ENCODE data around the gene MSMO1.
"Not testable (repeated sequence)": the region's sequence is repeated elsewhere in the genome, so short reads cannot be mapped to it uniquely, and the experiment has no call there.

Gene MSMO1

DNA sequence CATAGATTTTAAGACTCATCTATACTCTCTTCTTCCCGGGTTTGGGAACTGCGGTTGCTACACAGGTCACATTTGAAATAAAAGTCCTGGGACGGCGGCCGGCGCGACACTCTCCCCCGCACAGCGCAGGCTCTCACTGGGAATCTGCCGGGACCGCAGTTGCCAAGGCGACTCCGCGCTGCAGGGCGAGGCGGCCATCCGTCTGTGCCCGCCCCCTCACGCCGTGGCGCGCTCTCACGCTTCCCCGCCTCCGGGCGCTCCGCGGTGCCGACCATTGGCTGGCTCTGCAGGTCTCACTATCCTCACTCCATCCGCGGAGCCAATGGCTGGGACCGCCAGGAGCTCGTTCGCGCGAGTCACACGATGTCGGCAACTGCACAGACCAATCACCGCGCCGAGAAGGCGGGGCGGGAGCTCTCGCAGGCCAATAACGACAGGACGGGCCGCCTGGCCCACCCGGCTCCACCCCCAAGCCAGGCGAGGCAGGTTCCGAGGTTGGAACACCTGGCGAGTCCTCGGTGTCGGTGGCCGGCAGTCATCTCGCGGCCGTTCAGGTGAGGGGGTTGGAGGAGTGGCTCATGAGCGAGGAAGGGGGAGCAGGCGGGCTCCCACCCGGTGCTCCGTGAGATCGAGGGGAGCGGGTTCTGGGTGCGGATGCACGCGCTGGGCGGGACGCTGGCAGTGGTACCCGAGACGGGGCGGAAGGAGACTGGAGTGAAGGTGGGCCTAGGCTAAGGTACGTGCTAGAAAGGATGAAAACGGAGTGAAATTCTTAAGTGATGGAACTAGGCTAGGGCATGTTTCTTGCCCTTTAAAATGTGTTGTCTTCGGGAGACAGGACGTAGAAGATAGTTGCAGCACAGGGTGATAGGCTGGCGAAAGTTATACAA is at the start of gene MSMO1:
Gene MSMO1, plus strand, starts transcription at position 459 of the 890 bp plus-strand sequence. CDS start 5,702 bp downstream, outside the sequence.
- peak; percentile 99 for DNase-seq

DNA sequence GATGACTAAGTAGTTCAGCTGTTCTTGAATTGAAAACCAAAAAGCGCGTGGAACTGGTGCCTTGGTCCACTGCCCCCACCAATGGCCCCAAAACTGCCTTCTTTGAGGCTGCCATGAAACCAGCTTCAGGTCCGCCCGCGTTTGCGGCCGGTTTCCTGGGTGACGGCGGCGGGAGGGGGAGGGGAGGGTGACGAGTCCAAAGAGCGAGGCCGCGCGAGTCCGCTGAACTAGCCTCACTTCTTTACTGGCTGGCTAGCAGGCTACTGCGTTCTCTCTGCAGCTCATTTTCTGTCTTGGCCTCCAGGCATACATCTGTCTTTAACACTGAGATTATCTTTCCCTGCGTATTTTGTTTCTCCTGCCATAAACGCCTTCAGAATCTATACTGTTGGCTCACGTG is 47.9 kb upstream of the MSMO1 start:
- DNase-seq, result not testable (repeated sequence)

DNA sequence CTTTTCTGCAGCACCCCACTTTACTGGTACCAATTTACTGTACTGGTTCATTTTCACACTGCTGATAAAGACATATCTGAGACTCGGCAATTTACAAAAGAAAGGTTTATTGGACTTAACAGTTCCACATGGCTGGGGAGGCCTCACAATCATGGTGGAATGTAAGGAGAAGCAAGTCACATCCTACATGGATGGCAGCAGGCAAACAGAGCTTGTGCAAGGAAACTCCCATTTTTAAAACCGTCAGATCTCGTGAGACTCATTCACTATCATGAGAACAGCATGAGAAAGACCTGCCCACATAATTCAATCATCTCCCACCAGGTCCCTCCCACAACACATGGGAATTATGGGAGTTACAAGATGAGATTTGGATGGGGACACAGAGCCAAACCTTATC is 42.8 kb upstream of the MSMO1 start:
- DNase-seq, result not testable (repeated sequence)

DNA sequence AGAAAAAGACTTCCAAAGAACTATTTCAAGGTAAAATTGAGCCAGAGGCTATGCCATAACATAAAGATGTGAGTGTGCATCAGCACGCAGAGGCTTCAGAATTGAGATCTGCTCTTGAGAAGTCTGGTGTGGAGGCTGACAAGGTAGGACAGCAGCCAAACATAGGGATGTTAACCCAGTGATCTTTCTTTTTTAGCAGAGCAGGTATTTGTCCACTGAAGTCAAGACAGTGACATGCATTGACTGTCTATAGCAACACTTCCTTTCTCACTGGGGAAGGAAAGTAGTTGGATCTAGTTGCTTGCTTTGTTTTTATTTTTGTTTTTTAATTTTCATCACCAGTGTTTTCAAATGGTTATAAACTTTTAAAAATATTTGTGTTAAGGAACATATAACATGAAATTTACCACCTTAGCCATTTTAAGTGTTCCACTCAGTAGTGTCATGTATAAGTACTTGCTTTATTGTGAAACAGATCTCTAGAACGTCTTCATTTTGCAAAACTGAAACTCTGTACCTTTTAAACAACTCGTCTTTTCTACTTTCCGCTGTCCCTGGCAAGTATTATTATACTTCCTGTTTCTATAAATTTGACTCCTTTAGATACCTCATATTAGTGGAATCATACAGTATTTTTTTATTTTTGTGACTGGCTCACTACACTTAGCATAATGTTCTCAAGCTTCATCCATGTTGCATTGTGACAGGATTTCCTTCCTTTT is 40.7 kb upstream of the MSMO1 start:
- not testable (repeated sequence) for DNase-seq

DNA sequence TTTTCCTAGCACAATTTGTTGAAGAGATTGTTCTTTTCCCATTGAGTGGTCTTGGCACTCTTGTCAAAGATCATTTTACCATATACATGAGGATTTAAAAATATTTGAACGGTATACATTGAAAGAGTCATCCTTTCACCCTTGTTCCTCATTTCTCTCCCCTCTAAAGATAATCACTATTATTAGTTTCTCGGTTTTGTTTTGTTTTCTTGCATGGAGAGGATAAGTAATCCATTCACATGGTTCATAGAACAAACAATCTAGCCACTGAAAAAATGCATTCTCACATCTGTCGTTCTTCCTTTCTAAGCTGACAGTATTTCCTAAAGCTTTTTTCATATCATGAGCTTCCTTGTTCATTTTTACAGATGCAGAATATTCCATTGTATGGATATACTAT is 39.2 kb upstream of the MSMO1 start:
- DNase-seq, result no peak

DNA sequence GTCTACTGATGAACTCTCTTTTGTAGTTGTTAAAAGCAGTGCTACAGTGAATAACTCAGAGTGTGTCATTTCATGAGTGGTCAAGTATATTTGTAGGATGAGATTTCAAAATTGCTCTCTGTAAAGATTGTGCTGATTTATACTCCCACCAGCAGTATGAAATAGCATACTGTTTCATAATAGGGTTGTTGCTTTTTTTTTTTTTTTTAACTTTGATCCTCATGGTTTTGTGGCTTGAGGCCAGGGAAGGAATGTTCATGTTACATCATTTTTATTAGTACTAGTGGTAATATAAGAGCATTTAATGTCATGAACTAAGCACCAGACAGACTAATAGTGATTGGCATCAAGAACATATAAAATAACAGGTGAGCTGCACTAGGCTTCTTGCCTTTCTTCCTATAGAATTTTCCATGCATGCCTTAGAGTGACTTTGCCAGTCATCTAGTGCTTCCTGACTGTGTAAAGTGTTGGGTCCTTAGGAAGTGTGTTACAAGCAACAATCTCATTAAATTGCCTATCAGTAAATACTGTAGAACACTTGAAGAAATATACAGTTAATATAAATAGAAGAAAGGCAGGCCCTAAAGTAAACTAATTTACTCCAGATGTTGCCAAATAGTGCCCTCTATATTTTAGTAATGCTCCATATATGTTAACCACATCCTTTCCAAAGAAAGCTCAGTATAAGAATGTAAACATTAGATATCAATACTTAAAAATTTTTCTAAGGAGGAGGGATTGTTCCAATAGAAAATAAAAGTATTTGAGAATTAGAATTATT is 38.6 kb upstream of the MSMO1 start:
- DNase-seq, result peak; percentile 21

DNA sequence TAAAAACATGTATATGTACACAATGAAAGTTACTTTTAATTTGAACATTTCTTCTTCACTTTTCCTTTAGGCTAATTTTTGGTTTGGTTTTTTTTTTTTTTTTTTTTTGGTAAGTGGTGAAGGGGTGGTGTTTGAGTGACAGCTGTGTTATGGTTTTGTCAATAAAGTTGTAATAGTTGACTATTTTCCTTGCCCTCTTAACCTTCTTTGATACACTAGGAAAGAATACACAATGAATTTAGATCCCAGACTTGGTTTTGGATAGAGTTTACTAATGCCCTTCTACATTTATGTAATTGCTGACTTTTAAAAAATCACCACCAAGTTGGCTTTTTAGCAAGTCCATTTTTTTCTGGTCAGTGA is 38.1 kb upstream of the MSMO1 start:
- DNase-seq, result no peak

DNA sequence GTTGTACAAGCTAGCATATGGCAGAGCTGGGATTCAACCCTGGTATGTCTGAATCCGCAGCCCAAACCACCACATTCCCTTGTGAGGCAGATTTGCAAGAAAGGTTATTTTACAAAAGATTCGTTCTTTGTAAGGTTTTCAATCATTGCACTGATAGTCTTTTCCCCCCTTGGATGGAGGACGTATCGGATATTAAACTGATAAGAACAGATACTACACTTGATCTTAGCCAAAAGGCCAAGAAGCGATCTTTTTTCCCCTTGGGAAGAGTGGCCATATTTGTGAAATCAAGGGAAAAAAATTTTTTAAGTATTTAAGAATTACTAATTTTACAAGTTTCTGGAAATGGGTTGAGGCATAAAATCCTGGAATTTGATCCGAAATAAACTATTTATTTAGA is 34.4 kb upstream of the MSMO1 start:
- no peak for DNase-seq

DNA sequence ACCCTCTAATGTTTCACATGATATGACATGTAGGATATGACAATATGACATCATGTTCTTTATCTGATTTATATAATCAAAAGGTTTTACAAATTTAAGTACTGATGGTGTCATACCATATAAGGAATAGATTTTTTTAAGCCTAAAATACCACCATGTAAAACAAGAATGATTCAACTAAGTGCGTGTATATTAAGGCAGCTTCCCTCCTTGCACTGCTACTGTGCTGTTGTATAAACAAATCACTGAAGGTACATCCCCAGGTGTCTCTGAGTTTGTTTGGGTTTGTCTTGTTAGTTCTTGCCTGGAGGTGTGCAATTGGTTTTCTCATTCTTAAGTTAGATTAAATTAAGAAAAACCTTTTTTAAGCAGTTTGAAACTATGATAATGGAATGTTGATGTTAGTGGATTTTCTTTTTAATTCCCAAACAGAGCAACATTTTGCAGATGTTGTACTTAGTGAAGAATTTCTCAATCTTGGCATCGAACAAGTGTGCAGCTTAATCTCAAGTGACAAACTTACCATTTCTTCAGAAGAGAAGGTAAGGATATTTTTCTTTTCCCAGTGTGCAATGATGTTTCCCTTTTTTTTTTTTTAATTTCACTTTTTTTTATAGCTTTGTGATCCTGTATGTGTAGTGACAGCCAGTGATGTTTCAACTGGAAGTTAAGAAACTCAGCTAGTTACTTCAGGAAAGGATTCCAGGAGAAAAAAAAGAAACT is 33.4 kb upstream of the MSMO1 start:
- DNase-seq, result no peak

DNA sequence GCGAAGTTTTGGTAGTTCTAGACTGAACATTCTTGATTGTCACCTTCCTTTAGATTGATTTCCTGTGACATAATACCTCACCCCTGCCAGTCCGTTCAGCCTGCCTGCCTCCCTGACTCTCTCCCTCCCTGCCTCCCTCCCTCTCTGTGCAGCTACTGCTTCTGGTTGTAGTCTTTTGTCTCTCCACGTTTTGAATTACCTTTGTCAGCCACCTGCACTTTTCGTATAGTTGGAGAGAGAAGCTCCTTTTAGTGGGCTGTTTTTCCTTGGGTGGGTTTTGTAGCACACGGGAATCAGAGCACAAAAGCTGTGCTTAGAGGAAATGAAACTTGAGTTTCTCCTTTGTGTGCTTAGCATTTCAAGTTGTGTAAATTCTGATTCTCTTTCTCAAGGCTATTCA is 32.6 kb upstream of the MSMO1 start:
- DNase-seq, result no peak

DNA sequence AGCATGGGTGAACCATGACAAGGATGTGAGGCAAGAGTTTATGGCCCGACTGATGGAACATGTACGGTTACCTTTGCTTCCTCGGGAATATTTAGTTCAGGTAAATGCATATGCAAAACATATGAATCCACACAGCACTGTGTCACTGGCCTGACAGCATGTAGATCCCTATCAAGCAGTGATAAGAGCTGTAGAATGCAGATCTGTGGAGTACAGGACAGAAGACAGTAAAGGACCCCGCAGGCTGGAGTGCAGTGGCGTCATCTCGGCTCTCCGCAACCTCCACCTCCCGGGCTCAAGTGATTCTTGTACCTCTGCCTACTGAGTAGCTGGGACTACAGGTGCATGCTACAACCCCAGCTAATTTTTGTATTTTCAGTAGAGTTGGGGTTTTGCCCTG is 29.8 kb upstream of the MSMO1 start:
- no peak for DNase-seq

DNA sequence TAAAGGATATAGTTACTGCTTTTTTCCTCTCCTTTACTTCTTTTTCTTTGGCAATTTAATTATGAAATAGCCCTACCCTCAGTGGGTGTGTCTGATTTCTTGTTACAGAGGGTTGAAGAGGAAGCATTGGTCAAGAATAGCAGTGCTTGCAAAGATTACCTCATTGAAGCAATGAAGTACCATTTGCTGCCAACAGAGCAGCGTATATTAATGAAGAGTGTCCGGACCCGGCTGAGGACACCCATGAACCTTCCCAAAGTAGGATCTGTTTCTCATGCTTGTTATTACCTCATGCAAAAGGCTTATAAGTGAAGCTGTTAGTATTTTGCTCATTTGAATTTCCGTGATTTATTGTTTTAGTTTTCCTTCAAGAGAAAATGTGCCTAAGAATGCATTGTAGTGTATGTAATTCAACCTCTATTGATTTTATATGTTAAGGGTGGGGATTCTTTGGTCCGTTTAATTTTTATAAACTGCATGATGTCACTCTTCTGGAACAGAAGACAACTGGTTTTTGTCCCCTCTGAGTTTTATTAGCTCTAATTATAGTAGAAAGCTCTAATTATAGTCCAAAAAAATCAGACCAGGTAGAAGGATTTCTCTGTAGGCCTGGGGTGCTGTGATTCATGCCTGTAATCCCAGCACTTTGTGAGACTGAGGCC is 27.9 kb upstream of the MSMO1 start:
- DNase-seq, result peak; percentile 50

DNA sequence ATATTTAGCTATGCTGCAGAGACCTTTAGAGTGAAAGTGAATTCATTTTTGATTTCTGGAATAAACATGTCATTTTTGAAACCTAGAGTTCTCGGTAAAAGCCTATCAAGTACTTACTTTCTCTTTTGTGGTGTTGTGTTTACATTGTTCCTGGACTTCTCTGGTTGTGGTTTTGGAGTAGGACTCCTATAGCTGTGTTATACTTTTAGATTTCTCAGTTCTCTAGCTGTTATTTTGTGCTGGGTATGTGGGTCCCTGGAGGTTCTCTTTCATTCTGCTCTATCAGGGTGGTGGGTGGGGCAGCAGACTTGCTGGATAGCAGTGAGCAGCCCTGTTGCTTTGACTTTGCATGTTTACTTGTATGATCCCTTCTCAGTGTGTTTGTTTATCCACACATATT is 25.6 kb upstream of the MSMO1 start:
- peak; percentile 42 for DNase-seq

DNA sequence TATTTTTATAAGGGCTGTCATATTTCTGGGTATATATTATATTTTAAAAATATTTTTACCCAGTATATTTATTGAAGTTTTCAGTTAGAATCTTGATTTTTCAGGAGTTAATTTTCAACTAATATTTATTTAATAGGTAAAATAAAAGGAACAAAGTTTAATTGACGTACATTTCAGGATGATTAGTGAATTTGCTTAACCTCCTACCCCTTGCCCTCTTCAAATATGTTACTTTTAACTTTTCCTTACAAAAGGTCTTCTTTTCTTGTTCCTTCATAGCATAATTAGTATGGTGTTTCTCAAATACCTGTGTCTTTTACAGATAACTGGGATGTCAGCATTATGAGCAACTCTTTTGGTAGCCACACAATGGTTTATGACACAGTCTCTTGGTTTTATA is 24.8 kb upstream of the MSMO1 start:
- DNase-seq, result no peak

DNA sequence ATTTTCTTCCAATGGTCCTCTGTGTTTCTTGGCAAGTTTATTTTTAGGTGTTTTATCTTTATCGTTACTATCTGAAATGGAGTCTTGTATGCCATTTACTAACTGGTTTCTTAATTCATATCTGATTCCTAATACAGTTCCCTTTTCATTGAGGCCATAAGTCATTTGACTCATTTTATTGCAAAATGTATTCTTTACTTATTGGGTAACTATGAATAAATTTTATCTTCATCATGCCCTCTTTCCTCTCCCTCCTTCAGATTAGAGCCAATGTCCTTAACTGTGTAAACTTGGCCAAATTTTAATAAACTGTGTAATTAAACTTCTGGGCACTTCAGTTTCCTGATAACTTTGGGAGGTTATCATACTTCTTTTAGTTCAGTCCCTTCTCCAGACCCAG is 19.3 kb upstream of the MSMO1 start:
- peak; percentile 51 for DNase-seq

DNA sequence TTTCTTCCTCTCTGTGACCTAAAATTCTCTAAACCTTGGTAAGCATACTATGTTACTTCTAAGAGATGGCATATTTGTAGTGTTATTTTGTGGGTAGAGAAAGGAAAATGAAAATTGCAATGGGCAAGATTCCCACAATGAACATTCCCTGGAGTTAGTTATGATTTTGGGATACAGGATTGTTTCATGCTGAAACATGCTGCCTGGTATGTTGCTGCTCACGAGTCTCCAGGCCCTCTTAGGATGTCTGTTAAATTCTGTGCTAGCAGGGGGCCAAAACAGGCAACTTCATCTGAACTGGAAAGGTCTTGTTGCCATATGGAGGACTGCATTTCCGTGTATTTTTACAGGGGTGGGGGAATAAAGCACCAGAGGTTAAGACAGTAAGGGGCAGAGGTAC is 18.9 kb upstream of the MSMO1 start:
- no peak for DNase-seq

DNA sequence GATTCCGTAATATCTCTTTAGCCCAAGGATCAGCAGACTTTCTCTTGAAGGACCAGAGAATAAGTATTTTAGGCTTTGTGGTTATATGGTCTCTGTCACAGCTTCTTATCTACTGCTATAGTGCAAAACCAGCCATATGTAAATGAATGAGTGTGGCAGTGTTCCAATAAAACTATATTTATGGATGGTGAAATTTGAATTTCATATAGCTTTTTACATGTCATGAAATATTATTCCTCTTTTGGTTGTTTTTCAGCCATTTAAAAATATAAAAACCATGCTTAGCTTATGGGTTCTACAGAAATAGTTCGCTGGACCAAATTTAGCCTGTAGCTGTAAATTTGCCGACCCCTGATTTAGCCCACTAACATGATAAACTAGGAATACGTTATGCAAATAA is 18.0 kb upstream of the MSMO1 start:
- peak; percentile 50 for DNase-seq

DNA sequence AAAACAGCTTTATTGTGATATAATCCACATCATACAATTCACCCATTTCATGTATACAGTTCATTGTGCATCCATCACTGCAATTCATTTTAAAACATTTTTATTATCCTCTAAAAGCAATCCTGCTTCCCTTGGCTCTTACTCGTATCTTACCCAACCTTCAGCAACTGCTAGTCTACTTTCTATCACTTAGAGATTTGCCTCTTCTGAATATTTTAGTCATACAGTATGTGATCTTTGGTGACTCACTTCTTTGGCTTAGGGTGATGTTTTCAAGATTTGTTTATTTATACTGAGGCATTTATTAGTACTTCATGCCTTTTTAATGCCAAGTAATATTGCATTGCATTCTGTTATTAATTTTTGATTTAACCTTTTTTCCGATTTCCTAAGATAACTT is 15.0 kb upstream of the MSMO1 start:
- no peak for DNase-seq

DNA sequence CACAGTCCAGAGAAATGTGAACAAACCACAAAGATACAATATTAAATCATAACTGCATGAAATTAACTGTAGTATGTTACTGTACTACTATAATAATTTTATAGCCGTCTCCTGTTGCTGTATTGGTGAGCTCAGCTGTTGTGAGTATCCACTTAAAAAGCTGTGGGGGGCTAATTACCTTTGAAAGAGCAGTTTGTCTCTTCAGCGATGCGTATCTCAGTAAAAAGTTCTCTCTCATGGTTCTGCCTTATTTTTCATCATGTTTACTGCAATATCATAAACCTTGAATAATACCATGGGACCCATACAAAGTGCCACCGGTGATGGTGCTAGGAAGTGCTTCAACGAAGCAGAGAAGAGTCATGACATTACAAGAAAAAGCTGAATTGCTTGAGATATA is 8.4 kb upstream of the MSMO1 start:
- DNase-seq, result no peak

DNA sequence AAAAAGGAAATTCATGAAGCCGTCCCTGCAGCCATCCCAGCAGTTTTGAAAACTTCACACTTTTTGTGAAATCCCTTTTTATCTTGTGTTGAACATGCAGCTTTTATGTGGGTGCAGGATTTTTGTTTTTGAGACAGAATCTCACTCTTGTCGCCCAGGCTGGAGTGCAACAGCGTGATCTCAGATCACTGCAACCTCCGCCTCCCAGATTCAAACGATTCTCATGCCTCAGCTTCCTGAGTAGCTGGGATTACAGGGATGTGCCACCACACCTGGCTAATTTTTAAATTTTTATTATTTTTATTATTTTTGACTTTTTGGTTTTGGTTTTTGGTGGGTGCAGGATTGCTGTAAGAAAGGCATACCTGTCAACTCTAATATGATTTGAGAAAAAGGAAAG is 8.0 kb upstream of the MSMO1 start:
- no peak for DNase-seq

DNA sequence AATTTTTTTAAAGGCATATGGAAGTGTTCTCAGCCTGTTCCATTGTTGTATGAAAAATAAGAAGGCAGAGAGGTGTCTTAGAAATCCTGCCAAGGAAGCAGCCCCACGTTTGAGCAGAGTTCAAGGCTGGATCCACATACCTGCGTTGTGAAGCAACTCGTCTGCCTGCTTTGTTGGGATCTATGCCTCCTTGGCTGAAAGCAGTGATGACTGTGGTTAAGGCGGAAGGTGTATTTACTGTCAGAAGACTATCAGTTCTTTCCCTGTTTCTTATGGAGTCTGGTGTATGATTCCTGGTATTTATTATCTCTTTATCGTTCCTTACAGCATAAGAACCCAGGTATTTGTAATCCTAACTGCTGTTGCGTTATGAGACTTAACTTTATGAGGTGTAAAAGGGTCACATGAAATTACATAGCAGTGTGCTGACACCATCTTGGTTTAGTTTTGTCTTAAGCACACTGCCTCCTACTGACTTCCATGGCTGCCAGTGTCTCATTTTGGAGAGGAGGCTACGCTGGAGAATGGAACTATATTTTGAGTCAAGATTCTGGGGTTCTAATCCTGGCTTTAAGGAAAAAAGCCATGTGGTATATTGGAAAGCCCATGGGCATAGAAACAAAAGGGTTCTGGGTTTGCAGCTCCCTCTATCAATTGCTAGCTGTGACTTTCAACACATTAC is 3.1 kb upstream of the MSMO1 start:
- no peak for DNase-seq

DNA sequence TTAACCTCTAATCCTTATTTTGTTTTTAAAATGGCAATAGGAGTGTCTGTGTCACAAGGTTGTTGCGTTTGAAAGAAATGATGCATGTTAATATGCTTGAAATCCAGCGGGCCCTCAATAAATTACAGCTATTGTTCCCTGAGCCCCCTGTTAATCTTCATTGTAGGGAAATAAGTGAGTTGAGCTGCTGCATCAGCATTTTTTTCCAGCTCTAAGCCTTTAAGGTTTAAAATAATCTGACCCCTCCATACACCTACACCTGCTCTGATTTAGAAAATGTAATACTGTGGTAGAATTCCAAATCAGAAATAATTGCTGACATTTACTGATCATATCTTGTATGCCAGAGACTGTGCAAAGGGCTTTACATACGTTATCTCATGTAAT is 2.6 kb upstream of the MSMO1 start:
- DNase-seq, result no peak
